Naive B cell (primary cell): ENCODE results near the gene RNASEH2A. TPM values are rescaled to one million over a fixed set of nuclear protein-coding genes. Genes with fewer than 3 reads are reported as not detected.

Experiments used
- ATAC-seq, 2 donors: fragments of 150-1000 bp; cut with Tn5 transposase; 2 replicates each; pipeline ENCODE4 v1.10.0; 2021; ENCODE audit warnings: low read depth in 2 of 2, mild to moderate bottlenecking in 2 of 2, moderate library complexity in 2 of 2
- DNase-seq: peaks from one replicate; pipeline ENCODE4 v3.0.0; 2022
- H3K27ac Mint-ChIP-seq, 6 donors: one replicate each; pipeline ENCODE4 v1.8.0; 2020 to 2022; ENCODE audit warnings: mild to moderate bottlenecking in 6 of 6, mixed read lengths in 6 of 6, moderate library complexity in 5 of 6, inconsistent platforms in 2 of 6
- H3K27me3 Mint-ChIP-seq, 3 donors: one replicate each; pipeline ENCODE4 v1.8.0; 2021 to 2022; ENCODE audit warnings: mixed read lengths in 3 of 3, mild to moderate bottlenecking in 1 of 3
- H3K36me3 Mint-ChIP-seq, 2 donors: one replicate each; pipeline ENCODE4 v1.8.0; 2020 to 2022; ENCODE audit warnings: mixed read lengths in 2 of 2, inconsistent platforms in 1 of 2, mild to moderate bottlenecking in 1 of 2
- H3K4me1 Mint-ChIP-seq, 3 donors: one replicate each; pipeline ENCODE4 v1.8.0; 2020 to 2022; ENCODE audit warnings: mixed read lengths in 3 of 3, inconsistent platforms in 1 of 3, mild to moderate bottlenecking in 1 of 3, moderate library complexity in 1 of 3
- H3K4me3 Mint-ChIP-seq, 8 donors: one replicate each; pipeline ENCODE4 v1.8.0; 2020 to 2022; ENCODE audit warnings: mild to moderate bottlenecking in 8 of 8, mixed read lengths in 8 of 8, moderate library complexity in 8 of 8, inconsistent platforms in 2 of 8
- H3K9me3 Mint-ChIP-seq, 7 donors: one replicate each; pipeline ENCODE4 v1.8.0; 2020 to 2022; ENCODE audit warnings: mixed read lengths in 7 of 7, mild to moderate bottlenecking in 5 of 7, inconsistent platforms in 2 of 7, moderate library complexity in 1 of 7
- polyA plus RNA-seq, 6 donors: library from polyadenylated mRNA; unstranded; fragments of 300-500 nt; fragmentation: Illumina TruSeq; gene quantifications; one replicate each; pipeline ENCODE4 v1.2.3, GENCODE V29; 2021; ENCODE audit warnings: low read depth in 6 of 6

RNASEH2A gene
- polyA plus RNA-seq, 6 donors from 2014 or later = 19.7 to 30.9 (median 25.1) TPM

DNA sequence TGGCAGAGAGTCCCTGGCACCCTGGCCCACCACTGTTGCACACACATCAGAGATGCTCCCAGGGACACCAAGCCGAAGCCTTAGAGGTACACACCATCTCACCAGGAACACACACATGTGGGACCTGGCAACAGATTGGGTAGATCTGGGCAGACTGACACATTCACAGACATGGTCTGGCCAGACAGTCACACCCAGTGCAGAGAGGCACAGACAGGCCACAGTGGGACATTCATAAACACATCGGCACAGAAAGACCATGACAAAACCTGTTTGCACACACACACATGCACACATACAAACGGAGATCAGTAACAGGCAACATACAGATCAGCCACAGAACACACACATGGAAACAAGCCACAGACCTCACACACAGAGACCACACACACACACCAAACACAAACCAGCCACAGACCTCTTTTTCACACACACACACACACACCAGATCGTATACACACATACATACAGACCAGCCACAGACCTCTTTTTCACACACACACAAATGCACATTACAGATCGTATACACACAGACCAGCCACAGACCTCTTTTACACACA is 21.4 kb upstream of the RNASEH2A start:
- no peaks in the 10 kb centered on the region for H3K9me3 Mint-ChIP-seq
- no peaks in the 10 kb centered on the region for H3K36me3 Mint-ChIP-seq
- no peak overlapping the region for H3K4me3 Mint-ChIP-seq
- no peak for ATAC-seq
- peaks cover 21 to 41% (median 27%) of the 10 kb centered on the region in 3 donors for H3K4me1 Mint-ChIP-seq
- no peak overlapping the region for H3K27ac Mint-ChIP-seq
- no peak for DNase-seq
- no peaks in the 10 kb centered on the region for H3K27me3 Mint-ChIP-seq

DNA sequence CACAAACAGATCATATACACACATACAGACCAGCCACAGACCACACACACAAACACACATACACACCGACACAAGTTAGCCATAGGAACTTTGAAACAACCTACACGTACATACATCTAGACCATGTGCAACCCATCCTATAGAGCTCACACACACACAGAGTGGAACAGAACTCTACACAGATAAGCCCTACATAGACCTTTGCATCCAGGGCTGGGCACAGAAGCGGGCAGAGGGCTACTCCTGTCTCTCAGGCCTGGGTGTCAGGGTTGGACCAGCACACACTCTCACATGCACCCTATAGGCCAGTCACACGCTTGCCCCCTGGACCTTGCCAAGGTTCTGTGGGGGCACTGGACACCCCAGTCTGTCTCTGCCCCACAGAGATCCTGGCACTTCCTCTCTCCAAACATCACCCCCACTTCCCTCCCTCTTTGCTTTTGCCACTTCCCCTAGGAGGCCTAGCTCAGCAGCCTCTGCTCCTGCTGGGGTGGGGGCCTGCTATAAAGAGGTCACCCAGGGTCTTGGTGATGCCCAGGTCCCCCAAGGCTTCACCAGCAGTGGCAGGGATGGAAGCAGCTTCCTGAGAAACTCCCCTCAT is 20.9 kb upstream of the RNASEH2A start:
- Mint-ChIP-seq H3K36me3 (no peaks in the 10 kb centered on the region), H3K27ac (no peak overlapping the region), H3K27me3 (no peaks in the 10 kb centered on the region), H3K9me3 (no peaks in the 10 kb centered on the region), H3K4me3 (no peak overlapping the region), H3K4me1 (peaks cover 25 to 43% (median 31%) of the 10 kb centered on the region in 3 donors)
- no peak for DNase-seq
- no peak for ATAC-seq

DNA sequence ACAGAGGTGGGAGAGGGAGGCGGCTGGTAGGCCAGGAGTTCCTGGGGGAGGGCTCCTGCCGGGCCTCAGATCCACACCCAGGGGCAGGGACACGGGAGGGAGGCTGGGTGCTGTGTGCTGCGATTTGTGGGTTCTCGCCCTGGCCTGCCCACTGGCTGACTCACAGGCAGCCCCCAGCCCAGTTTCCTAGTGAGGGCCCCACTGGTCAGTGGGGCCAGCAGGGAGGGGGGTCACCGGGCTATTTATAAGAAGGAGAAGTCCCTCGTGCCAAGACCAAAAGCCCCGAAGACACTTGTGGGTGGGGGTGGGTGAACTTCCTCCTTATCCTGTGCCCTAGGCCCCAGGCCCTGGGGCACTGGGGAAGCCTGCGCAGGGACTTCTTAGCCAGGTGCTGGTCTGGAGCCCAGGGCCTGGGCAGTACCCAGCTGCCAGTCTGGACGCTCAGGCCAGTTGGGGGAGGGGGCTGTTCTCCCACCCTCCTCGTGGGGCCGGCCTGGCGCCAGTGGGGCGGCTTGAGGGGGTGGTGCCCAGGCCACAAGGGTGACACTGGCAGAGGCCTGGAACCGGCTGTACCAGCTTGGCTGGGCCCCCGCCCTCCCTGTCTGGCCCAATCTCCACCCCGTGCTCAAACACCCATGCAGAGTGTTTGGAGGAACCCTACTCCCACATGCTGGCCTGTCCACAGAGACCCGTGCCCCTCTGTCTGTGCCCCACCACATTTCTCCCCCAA is 20.1 kb upstream of the RNASEH2A start:
- Mint-ChIP-seq H3K27ac (peak overlapping the region in 4 of 6 donors; percentile 44 to 100 (median 77)), H3K4me1 (peaks cover 33 to 49% (median 39%) of the 10 kb centered on the region in 3 donors), H3K4me3 (peak overlapping the region in 6 of 8 donors; percentile 24 to 70 (median 54)), H3K27me3 (no peaks in the 10 kb centered on the region), H3K9me3 (no peaks in the 10 kb centered on the region), H3K36me3 (no peaks in the 10 kb centered on the region)
- ATAC-seq = no peak
- peak; percentile 73 for DNase-seq

DNA sequence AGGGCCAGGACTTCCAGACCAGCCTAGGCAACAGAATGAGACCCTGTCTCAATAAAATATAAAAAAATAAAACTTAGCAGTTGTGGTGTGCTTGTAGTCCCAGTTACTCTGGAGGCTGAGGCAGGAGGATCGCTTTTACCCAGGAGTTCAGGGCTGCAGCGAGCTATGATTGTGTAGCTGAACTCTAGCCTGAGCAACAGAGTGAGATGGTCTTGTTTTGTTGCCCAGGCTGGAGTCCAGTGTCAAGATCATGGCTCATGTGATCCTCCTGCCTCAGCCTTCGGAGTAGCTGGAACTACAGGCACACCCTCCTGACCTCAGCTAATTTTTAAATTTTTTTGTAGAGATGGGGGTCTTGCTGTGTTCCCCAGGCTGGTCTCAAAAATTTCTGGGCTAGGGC is 19.4 kb upstream of the RNASEH2A start:
- Mint-ChIP-seq H3K27me3 (no peaks in the 10 kb centered on the region), H3K4me1 (peaks cover 28 to 42% (median 33%) of the 10 kb centered on the region in 3 donors), H3K36me3 (no peaks in the 10 kb centered on the region), H3K27ac (peak overlapping the region in 4 of 6 donors; percentile 67 to 100 (median 93)), H3K9me3 (no peaks in the 10 kb centered on the region), H3K4me3 (peak overlapping the region in 6 of 8 donors; percentile 30 to 70 (median 54))
- no peak for ATAC-seq
- DNase-seq = no peak

DNA sequence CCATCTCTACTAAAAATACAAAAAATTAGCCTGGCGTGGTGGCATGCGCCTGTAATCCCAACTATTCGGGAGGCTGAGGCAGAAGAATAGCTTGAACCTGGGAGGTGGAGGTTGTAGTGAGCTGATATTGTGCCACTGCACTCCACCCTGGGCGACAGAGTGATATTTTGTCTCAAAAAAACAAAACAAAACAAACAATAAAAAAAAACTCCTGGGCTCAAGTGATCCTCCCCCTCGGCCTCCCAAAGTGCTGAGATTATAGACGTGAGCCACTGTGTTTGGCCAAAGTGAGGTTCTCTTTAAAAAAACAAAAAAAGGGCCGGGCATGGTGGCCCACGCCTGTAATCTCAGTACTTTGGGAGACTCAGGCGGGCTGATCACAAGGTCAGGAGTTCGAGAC is 18.9 kb upstream of the RNASEH2A start:
- no peak for ATAC-seq
- peaks cover 24 to 39% (median 29%) of the 10 kb centered on the region in 3 donors for H3K4me1 Mint-ChIP-seq
- peak overlapping the region in 4 of 8 donors; percentile 37 to 80 (median 46) for H3K4me3 Mint-ChIP-seq

DNA sequence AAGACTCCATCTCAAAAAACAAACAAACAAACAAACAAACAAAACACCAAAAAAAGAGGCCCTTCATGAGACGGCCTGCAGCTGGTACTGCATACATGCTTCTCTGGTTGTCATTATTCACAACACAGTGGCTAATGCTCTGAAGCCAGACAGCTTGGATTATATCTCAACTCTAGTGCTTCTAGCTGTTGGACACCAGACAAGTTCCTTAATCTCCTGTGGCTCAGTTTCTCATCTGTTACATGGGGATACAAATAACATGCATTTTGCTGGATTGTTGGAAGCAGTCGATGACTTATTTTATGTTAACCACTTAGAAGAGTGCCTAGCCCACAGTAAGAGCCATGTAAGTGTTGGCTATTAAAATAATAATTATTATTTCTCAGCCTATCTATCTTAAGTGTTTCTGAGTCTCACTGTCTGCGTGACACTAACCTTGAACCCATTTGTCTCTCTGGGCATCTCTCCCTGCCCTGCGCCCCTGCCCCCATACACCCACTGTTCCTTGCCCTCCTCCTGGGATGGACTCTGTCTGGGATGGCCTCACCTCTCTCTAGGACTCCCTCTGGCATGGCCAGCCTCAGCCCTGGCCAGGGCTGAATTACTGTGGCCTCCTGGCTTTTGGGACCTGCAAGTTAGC is 18.2 kb upstream of the RNASEH2A start:
- Mint-ChIP-seq H3K36me3 (no peaks in the 10 kb centered on the region), H3K4me1 (peaks cover 29 to 39% (median 31%) of the 10 kb centered on the region in 3 donors), H3K27me3 (peaks cover 0 to under 1% (median 0%) of the 10 kb centered on the region in 3 donors), H3K9me3 (no peaks in the 10 kb centered on the region), H3K27ac (peak overlapping the region in 4 of 6 donors; percentile 99 to 100 (median 99)), H3K4me3 (peak overlapping the region; percentile 80 to 97 (median 93))
- ATAC-seq = no peak
- no peak for DNase-seq

More for the DNA sequence above, 18.9 kb upstream of the RNASEH2A start:
- peak overlapping the region in 4 of 6 donors; percentile 67 to 100 (median 93) for H3K27ac Mint-ChIP-seq
- no peaks in the 10 kb centered on the region for H3K9me3 Mint-ChIP-seq
- H3K36me3 Mint-ChIP-seq = no peaks in the 10 kb centered on the region
- no peak for DNase-seq
- no peaks in the 10 kb centered on the region for H3K27me3 Mint-ChIP-seq

DNA sequence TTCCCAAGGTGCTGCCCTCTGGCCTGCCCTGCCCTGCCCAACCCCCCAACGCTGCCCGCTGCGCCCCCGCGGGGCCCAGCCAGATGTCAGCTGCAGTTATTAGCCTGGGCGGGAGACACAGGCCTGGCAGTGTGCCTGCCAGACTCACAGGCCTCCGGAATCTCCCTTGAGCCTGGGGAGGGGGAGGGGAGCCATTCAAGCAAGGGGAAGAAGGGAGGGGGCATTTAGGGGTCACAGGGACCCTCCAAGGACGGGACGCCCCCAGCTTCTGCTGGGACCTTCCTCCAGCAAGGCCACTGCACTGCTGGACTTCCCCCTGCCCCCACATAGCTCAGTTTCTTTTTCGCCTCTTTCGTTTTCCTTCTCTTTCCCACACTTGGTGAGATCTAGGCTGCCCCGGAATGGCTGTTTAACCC is 17.7 kb upstream of the RNASEH2A start:
- peaks cover 0 to 3% (median 0%) of the 10 kb centered on the region in 3 donors for H3K27me3 Mint-ChIP-seq
- DNase-seq (peak; percentile 85), ATAC-seq (peak; percentile 3 to 4)
- H3K4me3 Mint-ChIP-seq = peak overlapping the region; percentile 80 to 97 (median 93)
- H3K27ac Mint-ChIP-seq = peak overlapping the region in 4 of 6 donors; percentile 99 to 100 (median 99)
- no peaks in the 10 kb centered on the region for H3K9me3 Mint-ChIP-seq
- H3K36me3 Mint-ChIP-seq = no peaks in the 10 kb centered on the region
- peaks cover 25 to 36% (median 34%) of the 10 kb centered on the region in 3 donors for H3K4me1 Mint-ChIP-seq

DNA sequence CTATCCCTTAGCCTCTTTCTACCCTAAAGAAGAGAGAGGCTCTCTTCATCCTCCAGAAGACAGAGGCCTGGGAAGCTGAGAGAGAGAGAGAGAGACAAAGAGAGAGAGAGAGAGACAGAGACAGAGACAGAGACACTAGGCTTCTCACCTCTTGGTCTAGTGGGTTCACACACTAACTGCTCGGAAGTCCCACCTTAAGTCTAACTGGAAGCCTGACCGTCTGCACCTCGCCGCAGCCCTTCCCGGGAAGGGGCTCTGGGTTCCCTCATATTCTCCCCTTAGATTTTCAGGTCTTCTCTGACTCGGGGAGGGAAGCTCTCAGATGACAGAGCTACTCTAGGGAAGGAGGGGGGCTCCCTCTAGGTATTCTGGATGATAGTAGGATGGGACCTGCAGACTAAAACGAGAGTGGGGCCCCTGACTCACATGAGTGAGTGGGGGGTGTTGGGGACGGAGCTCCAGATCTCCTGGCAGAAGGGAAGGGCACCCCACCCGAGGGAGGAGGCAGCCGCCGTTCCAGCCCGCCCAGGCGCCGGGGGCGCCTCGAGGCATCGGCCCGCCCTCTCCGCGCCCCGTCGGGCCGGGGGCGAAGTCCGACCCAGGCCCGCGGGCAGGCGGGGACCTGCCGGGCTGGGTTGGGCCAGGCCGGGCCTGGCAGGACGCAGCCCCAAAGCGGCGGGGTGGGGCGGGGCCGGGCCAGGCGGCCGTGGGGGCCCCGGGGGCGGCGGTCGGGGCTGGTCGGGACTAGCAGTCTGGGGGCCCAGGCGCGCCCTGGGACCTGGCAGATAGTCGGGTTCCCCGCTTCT is 17.1 kb upstream of the RNASEH2A start:
- peaks cover 30 to 39% (median 38%) of the 10 kb centered on the region in 3 donors for H3K4me1 Mint-ChIP-seq
- H3K4me3 Mint-ChIP-seq = peak overlapping the region; percentile 80 to 98 (median 94)
- peaks cover 0 to 3% (median 0%) of the 10 kb centered on the region in 3 donors for H3K27me3 Mint-ChIP-seq
- no peaks in the 10 kb centered on the region for H3K36me3 Mint-ChIP-seq
- peak overlapping the region in 4 of 6 donors; percentile 100 for H3K27ac Mint-ChIP-seq
- no peak for DNase-seq
- no peaks in the 10 kb centered on the region for H3K9me3 Mint-ChIP-seq
- ATAC-seq = no peak

DNA sequence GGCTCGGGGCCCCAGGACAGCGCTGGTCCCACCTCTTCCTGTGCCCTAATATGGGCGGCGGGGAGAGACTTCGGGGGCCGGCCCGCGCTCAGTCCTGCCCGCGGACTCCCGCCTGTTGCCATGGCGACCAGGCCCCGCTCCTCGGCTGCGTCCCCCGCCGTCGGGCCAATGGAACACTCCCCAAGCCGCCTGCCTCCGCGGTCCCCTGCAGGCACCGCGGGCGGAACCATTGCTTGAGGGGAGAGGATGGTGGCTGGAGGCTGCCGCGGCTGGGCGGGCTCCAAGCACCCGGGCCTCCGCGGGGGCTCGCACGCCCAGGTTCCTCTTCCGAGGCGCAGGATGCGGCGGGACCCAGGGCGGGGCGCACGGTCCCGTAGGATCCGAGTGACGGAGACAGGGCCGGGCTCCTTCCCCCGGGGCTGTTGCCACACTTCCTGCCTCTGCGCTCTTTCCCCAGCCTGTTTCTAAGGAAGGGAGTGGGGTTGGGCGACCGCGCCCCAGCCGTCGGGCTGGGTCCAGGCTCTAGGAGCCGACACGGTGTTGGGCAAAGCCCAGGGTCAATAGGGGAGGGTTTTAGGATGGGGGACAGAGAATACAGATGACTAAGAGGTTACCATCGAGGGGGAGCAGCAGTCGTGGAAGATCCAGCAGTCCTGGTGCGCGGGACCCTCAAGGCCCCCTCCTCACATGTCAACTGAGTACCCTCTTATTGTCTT is 16.3 kb upstream of the RNASEH2A start:
- Mint-ChIP-seq H3K4me1 (peaks cover 33 to 45% (median 43%) of the 10 kb centered on the region in 3 donors), H3K27ac (peak overlapping the region in 4 of 6 donors; percentile 100), H3K9me3 (no peaks in the 10 kb centered on the region), H3K4me3 (peak overlapping the region; percentile 80 to 98 (median 96)), H3K27me3 (peaks cover 0 to 3% (median 0%) of the 10 kb centered on the region in 3 donors), H3K36me3 (no peaks in the 10 kb centered on the region)
- peak; percentile 99 for DNase-seq
- peak; percentile 34 to 36 for ATAC-seq

DNA sequence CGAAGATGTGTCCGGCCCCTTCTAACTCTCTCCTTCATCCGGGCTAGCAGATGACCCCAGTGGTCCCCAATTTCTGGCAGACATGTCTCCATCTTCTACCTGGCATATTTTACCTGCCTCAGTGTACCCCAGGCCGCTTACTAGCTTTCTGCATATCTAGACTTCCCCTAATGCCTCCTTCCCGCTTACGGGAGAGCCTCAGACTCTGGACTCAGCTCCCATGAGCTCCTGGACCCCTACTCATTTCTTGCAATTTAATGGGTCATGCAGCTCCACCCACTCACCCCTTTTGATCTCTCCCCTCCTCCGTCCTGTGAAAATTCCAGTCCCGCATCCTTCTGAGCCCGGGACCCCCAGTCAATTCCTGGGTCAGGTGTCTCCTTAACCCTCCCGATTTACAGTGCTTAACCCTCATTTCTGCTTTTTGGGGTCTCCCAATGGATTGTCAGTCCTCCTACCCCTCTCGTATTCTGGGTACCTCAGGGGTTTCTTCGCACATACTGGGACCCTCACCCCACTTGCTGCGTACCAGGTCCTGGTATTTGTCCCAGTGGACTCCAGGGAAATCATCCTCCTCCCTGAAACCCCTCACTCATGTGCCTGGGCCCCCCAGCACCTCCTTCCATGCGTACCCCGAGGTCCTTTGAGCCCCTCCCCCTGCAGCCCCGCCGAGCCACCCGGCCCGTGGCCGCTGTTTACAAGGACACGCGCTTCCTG is 15.6 kb upstream of the RNASEH2A start:
- ATAC-seq = no peak
- peaks cover 0 to 3% (median 0%) of the 10 kb centered on the region in 3 donors for H3K27me3 Mint-ChIP-seq
- no peaks in the 10 kb centered on the region for H3K36me3 Mint-ChIP-seq
- peaks cover 36 to 48% (median 46%) of the 10 kb centered on the region in 3 donors for H3K4me1 Mint-ChIP-seq
- peak overlapping the region in 4 of 6 donors; percentile 100 for H3K27ac Mint-ChIP-seq
- H3K4me3 Mint-ChIP-seq = peak overlapping the region; percentile 80 to 98 (median 96)
- DNase-seq = no peak
- no peaks in the 10 kb centered on the region for H3K9me3 Mint-ChIP-seq

DNA sequence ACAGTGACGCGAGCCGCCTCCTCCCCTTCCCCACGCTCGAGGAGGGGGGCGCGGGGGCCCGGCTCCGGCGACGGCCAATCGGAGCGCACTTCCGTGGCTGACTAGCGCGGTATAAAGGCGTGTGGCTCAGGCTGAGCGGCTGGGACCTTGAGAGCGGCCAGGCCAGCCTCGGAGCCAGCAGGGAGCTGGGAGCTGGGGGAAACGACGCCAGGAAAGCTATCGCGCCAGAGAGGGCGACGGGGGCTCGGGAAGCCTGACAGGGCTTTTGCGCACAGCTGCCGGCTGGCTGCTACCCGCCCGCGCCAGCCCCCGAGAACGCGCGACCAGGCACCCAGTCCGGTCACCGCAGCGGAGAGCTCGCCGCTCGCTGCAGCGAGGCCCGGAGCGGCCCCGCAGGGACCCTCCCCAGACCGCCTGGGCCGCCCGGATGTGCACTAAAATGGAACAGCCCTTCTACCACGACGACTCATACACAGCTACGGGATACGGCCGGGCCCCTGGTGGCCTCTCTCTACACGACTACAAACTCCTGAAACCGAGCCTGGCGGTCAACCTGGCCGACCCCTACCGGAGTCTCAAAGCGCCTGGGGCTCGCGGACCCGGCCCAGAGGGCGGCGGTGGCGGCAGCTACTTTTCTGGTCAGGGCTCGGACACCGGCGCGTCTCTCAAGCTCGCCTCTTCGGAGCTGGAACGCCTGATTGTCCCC is 14.9 kb upstream of the RNASEH2A start, which contains the start of gene JUNB:
TSS of gene JUNB (plus strand) at position 142 of the 706 bp plus-strand sequence. CDS start at position 428, 286 bp downstream.
- H3K27ac Mint-ChIP-seq = peak within 1 kb of the TSS in 4 of 6 donors; percentile 100
- H3K36me3 Mint-ChIP-seq = no peaks in the 10 kb centered on the region
- H3K27me3 Mint-ChIP-seq = peaks cover 0 to 3% (median 0%) of the 10 kb centered on the region in 3 donors
- DNase-seq (peak; percentile 99), ATAC-seq (peak; percentile 20 to 26)
- H3K4me3 Mint-ChIP-seq = peak within 1 kb of the TSS; percentile 80 to 98 (median 96)
- peaks cover 43 to 53% (median 52%) of the 10 kb centered on the region in 3 donors for H3K4me1 Mint-ChIP-seq
- H3K9me3 Mint-ChIP-seq = no peaks in the 10 kb centered on the region
